Glutamatergic neuron (in vitro differentiated cells): ENCODE results near the gene JDP2. TPM values are rescaled to one million over a fixed set of nuclear protein-coding genes. Genes with fewer than 3 reads are reported as not detected.

Experiments used
- DNase-seq: peaks from one replicate; pipeline ENCODE4 v3.0.0; 2022
- H3K27ac Mint-ChIP-seq: one replicate; pipeline ENCODE4 v1.8.0; 2020; ENCODE audit warnings: mild to moderate bottlenecking, mixed read lengths, inconsistent platforms; ENCODE audit not compliant: unreplicated experiment
- H3K27me3 Mint-ChIP-seq: one replicate; pipeline ENCODE4 v1.8.0; 2020; ENCODE audit warnings: mild to moderate bottlenecking, moderate library complexity, mixed read lengths, inconsistent platforms; ENCODE audit not compliant: unreplicated experiment
- H3K36me3 Mint-ChIP-seq: one replicate; pipeline ENCODE4 v1.8.0; 2020; ENCODE audit warnings: mild to moderate bottlenecking, mixed read lengths, inconsistent platforms; ENCODE audit not compliant: unreplicated experiment
- H3K4me1 Mint-ChIP-seq: one replicate; pipeline ENCODE4 v1.8.0; 2020; ENCODE audit warnings: mild to moderate bottlenecking, low read depth, mixed read lengths, inconsistent platforms; ENCODE audit not compliant: unreplicated experiment
- H3K4me3 Mint-ChIP-seq: one replicate; pipeline ENCODE4 v1.8.0; 2020; ENCODE audit warnings: mild to moderate bottlenecking, mixed read lengths, inconsistent platforms; ENCODE audit not compliant: unreplicated experiment
- H3K9me3 Mint-ChIP-seq: one replicate; pipeline ENCODE4 v1.8.0; 2020; ENCODE audit warnings: mild to moderate bottlenecking, moderate library complexity, mixed read lengths, inconsistent platforms; ENCODE audit not compliant: unreplicated experiment
- total RNA-seq: library from RNA; stranded (reverse); fragmentation: NEBNext Ultra II Directional; extraction: Animal tissue kit (Norgen Biotek cat#: 25700); gene quantifications from one replicate; pipeline ENCODE4 v1.2.1, GENCODE V29; 2021; ENCODE audit not compliant: unreplicated experiment
- TF ChIP-seq, protein P1 (sequence below): fragments of 200-600 bp; sonication (generic); IDR thresholded peaks from one replicate; pipeline ENCODE4 v1.5.0; 2021; ENCODE audit not compliant: partially characterized antibody, unreplicated experiment

Gene JDP2
- total RNA-seq, 1 donor from 2014 or later = 5.7 TPM

DNA sequence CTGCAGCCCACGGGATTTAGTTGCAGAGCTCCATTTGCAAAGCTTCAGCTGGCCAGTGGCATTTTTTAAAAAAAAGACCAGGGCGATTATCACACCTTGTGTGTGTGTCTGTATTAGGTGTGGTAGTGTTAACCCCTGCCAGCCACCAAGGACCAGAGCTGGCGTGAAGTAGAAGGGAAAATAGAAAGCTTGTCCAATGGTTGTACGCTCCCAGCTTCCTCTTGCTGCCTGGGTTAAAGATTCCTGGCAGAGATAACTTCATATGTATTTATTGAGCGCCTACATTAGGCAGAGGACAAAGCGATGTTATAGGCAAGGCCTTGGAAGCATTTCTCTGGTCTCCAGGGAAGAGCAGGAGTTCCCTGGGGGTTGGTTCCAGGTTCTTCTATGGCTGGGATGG is 3.2 kb downstream of the JDP2 start:
- no peak overlapping the region for H3K27ac Mint-ChIP-seq
- H3K4me3 Mint-ChIP-seq = no peak overlapping the region
- H3K27me3 Mint-ChIP-seq = peaks cover 14% of the 10 kb centered on the region
- TF ChIP-seq, protein P1, sequence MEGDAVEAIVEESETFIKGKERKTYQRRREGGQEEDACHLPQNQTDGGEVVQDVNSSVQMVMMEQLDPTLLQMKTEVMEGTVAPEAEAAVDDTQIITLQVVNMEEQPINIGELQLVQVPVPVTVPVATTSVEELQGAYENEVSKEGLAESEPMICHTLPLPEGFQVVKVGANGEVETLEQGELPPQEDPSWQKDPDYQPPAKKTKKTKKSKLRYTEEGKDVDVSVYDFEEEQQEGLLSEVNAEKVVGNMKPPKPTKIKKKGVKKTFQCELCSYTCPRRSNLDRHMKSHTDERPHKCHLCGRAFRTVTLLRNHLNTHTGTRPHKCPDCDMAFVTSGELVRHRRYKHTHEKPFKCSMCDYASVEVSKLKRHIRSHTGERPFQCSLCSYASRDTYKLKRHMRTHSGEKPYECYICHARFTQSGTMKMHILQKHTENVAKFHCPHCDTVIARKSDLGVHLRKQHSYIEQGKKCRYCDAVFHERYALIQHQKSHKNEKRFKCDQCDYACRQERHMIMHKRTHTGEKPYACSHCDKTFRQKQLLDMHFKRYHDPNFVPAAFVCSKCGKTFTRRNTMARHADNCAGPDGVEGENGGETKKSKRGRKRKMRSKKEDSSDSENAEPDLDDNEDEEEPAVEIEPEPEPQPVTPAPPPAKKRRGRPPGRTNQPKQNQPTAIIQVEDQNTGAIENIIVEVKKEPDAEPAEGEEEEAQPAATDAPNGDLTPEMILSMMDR = no peak
- DNase-seq = no peak
- peaks cover 2% of the 10 kb centered on the region for H3K4me1 Mint-ChIP-seq
- no peaks in the 10 kb centered on the region for H3K36me3 Mint-ChIP-seq
- peaks cover 2% of the 10 kb centered on the region for H3K9me3 Mint-ChIP-seq

DNA sequence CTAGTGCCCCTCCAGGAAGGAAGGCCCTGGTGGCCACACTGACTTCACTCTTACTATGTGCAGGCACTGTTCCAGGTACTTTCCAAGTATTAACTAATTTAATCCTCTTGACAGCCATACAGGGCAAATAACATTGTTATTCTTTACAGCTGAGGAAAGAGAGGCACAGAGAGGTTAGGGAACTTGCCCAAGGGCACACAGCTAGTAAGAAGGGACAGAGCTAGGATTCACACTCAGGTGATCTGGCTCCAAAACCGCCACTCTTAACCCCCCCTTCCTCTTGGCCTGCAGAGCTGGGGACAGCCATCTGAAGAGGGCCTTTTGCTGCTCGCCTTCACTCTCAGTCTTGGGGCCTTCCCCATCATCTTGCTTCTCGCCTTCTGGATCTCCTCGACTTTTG is 4.0 kb downstream of the JDP2 start:
- Mint-ChIP-seq H3K4me3 (no peak overlapping the region), H3K36me3 (no peaks in the 10 kb centered on the region), H3K4me1 (peaks cover 2% of the 10 kb centered on the region), H3K27ac (no peak overlapping the region), H3K27me3 (peaks cover 12% of the 10 kb centered on the region), H3K9me3 (peaks cover 2% of the 10 kb centered on the region)
- TF ChIP-seq, protein P1 = no peak
- no peak for DNase-seq

DNA sequence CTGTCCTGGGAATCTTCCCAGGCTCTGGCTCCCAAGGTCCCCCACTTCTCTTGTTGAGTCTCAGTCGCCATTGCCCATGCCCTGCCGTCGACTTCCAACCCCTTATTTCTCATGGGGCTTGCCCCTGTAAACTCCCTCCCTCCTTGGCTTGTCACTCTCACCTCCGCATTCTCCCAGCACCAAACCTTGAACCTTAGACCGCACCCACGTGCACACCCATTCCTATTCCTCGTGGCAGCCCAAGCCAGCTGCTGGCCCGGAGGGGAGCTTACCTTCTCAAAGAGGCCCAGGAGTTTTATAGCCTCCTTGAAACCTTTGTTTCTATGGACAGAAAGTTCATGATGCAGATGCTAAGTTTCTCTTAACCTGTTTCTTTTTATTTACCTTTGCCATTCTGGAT is 4.6 kb downstream of the JDP2 start:
- TF ChIP-seq, protein P1 = no peak
- no peak overlapping the region for H3K4me3 Mint-ChIP-seq
- H3K27ac Mint-ChIP-seq = no peak overlapping the region
- H3K9me3 Mint-ChIP-seq = peaks cover 2% of the 10 kb centered on the region
- no peak for DNase-seq
- H3K4me1 Mint-ChIP-seq = peaks cover 2% of the 10 kb centered on the region
- no peaks in the 10 kb centered on the region for H3K36me3 Mint-ChIP-seq
- peaks cover 12% of the 10 kb centered on the region for H3K27me3 Mint-ChIP-seq

DNA sequence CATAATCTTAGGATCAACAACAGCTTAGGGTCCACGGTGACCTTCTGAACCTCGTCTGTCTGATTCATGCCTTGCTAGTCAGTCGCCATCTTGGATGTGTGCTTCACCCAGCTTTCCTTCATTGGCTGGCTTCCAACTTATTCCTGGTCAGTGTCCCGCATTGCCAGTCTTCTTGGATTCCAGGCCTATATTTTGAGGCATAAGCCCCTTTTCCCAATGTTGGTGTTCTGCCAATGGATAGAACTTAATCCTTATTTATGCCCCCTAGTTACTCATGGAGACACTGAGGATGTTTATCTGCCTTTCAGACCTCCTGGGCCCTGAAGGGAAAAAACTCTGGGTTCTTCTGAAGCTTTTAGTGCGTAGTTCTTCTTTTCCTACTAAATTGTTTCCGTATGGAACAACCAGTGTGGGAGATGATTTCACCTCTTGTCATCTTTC is 5.8 kb downstream of the JDP2 start:
- H3K9me3 Mint-ChIP-seq = no peaks in the 10 kb centered on the region
- no peak for DNase-seq
- TF ChIP-seq, protein P1 = no peak
- peaks cover 12% of the 10 kb centered on the region for H3K27me3 Mint-ChIP-seq
- H3K4me3 Mint-ChIP-seq = no peak overlapping the region
- peaks cover 2% of the 10 kb centered on the region for H3K4me1 Mint-ChIP-seq
- no peaks in the 10 kb centered on the region for H3K36me3 Mint-ChIP-seq
- no peak overlapping the region for H3K27ac Mint-ChIP-seq

DNA sequence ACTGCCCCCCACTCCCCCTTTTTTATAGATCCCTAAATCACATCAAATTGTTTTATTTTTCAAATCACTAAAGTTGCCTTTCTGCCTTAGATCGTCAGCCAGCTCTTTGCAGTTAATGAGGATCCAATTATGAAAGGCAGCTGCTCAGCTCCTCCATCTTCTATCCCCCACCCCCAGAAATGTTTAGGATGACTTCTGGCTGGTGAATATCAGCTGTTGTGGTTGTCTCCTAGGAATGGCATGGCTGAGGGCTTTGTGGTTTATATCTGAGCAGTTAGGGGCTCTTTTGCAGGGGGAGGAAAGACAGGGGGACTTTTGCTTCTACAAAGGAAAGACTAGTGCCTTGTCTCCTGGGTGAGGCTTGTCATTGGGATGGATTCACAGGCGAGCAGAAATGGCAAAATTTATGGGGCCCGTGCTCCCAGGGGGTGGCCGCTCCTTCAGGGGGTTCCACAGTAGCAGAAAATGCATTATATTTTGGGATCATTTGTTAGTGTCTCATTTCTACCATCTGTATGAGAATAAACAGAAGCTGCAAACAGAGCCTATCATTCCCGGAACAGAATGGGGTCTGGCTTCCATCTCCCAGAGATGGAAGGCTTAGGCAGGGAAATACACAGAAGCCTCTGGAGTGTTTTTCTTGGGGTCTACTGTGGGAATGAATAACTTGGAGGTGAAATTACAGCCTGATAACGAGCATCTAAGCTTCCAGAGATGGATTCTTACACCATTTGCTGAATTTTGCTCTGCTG is 6.5 kb downstream of the JDP2 start:
- H3K9me3 Mint-ChIP-seq = no peaks in the 10 kb centered on the region
- H3K4me3 Mint-ChIP-seq = no peak overlapping the region
- TF ChIP-seq, protein P1 = no peak
- no peak overlapping the region for H3K27ac Mint-ChIP-seq
- H3K36me3 Mint-ChIP-seq = no peaks in the 10 kb centered on the region
- no peak for DNase-seq
- H3K4me1 Mint-ChIP-seq = peaks cover 2% of the 10 kb centered on the region
- H3K27me3 Mint-ChIP-seq = peaks cover 12% of the 10 kb centered on the region
